ENCODE results near the gene DOK3. TPM values are rescaled to one million over a fixed set of nuclear protein-coding genes. Genes with fewer than 3 reads are reported as not detected.

DOK3 gene
- total and polyA plus RNA-seq, 2 donors (not counting 3 experiments of a cell fraction or from before 2014, with no cell fraction given) = 4.8 to 5.3 TPM

DNA sequence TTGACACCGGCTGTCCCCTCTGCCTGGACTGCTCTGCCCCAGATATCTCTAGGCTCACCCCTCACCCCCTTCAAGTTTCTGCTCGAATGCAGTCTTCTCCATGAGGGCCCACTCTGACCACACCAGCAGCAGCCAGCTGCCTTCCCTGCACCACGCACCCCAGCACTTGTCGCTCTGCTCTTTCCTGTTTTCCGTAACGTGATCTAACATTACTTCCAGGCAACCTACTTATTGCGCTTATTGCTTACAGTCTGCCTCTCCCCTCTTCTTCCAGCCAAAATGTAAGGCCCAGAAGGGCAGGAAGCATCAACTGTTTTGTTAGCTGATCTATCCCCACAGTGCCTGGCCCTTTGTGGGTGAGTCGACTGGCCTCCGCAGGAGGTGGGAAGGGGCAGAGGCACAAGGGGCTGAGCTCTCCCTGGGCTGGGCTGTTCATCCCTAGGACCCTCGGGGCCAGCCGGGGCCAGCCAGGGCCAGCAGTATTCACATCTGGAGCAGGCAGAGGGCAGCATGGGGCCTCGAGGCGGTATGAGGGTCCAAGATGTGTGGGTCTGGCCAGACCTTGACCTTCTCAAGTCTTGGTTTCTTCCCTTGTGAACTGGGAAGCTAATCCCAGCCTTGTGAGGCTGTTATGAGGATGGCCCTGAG is 24.6 kb downstream of the DOK3 start:
- H3K36me3 ChIP-seq (ENCODE audit: control insufficient read depth in 2 of 2, extremely low read depth in 1 of 2, insufficient read depth in 2 of 2, low read length in 2 of 2) = peaks cover 21 to 53% of the 10 kb centered on the region in 2 experiments
- dilution Hi-C loops (cut with MboI; ENCODE audit: extremely low pct_ligation_motif_present, low sequenced_read_pairs) = no loop called here
- peaks cover 4% of the 10 kb centered on the region for H3K79me2 ChIP-seq (ENCODE audit: control insufficient read depth, insufficient read depth, low read length)
- H3K9ac ChIP-seq (replicated peaks; ENCODE audit: extremely low read depth, insufficient read depth, low read length) = no peak overlapping the region
- H2AFZ ChIP-seq (ENCODE audit: low read depth, low read length) = no peak overlapping the region
- H4K20me1 ChIP-seq (replicated peaks; ENCODE audit: control insufficient read depth, extremely low read depth, insufficient read depth, low read length) = no peaks in the 10 kb centered on the region
- TF ChIP-seq GATA2 (IDR thresholded peaks at IDR 0.05; ENCODE audit: insufficient read depth, insufficient read length, low read depth, low read length) (no peak), POLR2AphosphoS5 (IDR thresholded peaks at IDR 0.05; ENCODE audit: insufficient read depth, low read depth, low read length) (peak; percentile 3)
- no peak overlapping the region for H3K4me3 ChIP-seq (replicated peaks in 1 of 3; ENCODE audit: insufficient read depth in 1 of 3, low read depth in 1 of 3, low read length in 3 of 3)
- no peak overlapping the region for H3K4me2 ChIP-seq (ENCODE audit: insufficient read depth, low read length)
- no peaks in the 10 kb centered on the region for H3K27me3 ChIP-seq (ENCODE audit: control insufficient read depth in 2 of 2, insufficient read depth in 2 of 2, low read length in 2 of 2)
- ChIA-PET CTCF (interaction anchor here (0.8 to 1.2 kb wide), 2 partner anchors 16 to 94 kb away, joined by 3 to 4 read pairs; no protein-coding TSS in a partner anchor), POLR2A (interaction anchor here (1.2 kb wide), 1 partner anchor 12 kb away, joined by 4 read pairs; the partner anchor contains the start of gene PDLIM7)
- no peaks in the 10 kb centered on the region for H3K9me1 ChIP-seq (replicated peaks; ENCODE audit: control insufficient read depth, extremely low read depth, insufficient read depth, low read length)
- H3K9me3 ChIP-seq (replicated peaks; ENCODE audit: control insufficient read depth, insufficient read depth, low read length) = no peaks in the 10 kb centered on the region
- H3K27ac ChIP-seq (ENCODE audit: insufficient read depth, low read depth, low read length) = no peak overlapping the region
- FAIRE-seq (no peak), DNase-seq (ENCODE audit: low read depth, low spot score) (no peak)
- no TSS peak for BruUV-seq (replicated peaks)
- intact Hi-C loops (cut with micrococcal nuclease) = no loop called here
- no peaks in the 10 kb centered on the region for H3K4me1 ChIP-seq (ENCODE audit: control insufficient read depth, extremely low read depth, insufficient read depth, low read length)

- DNase-seq (ENCODE audit: low read depth, low spot score) (no peak), FAIRE-seq (no peak)
- Histone ChIP-seq H3K9me3 (replicated peaks; ENCODE audit: control insufficient read depth, insufficient read depth, low read length) (no peaks in the 10 kb centered on the region), H3K4me3 (replicated peaks in 1 of 3; ENCODE audit: insufficient read depth in 1 of 3, low read depth in 1 of 3, low read length in 3 of 3) (no peak overlapping the region), H3K79me2 (ENCODE audit: control insufficient read depth, insufficient read depth, low read length) (peaks cover 4% of the 10 kb centered on the region), H3K36me3 (ENCODE audit: control insufficient read depth in 2 of 2, extremely low read depth in 1 of 2, insufficient read depth in 2 of 2, low read length in 2 of 2) (peaks cover 16 to 48% of the 10 kb centered on the region in 2 experiments), H3K4me1 (ENCODE audit: control insufficient read depth, extremely low read depth, insufficient read depth, low read length) (no peaks in the 10 kb centered on the region), H4K20me1 (replicated peaks; ENCODE audit: control insufficient read depth, extremely low read depth, insufficient read depth, low read length) (no peaks in the 10 kb centered on the region), H3K9me1 (replicated peaks; ENCODE audit: control insufficient read depth, extremely low read depth, insufficient read depth, low read length) (no peaks in the 10 kb centered on the region), H3K27ac (ENCODE audit: insufficient read depth, low read depth, low read length) (no peak overlapping the region), H3K9ac (replicated peaks; ENCODE audit: extremely low read depth, insufficient read depth, low read length) (no peak overlapping the region), H2AFZ (ENCODE audit: low read depth, low read length) (no peak overlapping the region), H3K4me2 (ENCODE audit: insufficient read depth, low read length) (no peak overlapping the region), H3K27me3 (ENCODE audit: control insufficient read depth in 2 of 2, insufficient read depth in 2 of 2, low read length in 2 of 2) (no peaks in the 10 kb centered on the region)
- POLR2A ChIA-PET = interaction anchor here (1.2 kb wide), 1 partner anchor 13 kb away, joined by 4 read pairs; the partner anchor contains the start of gene PDLIM7
- dilution Hi-C loops (cut with MboI; ENCODE audit: extremely low pct_ligation_motif_present, low sequenced_read_pairs) = no loop called here
- BruUV-seq (replicated peaks) = no TSS peak
- intact Hi-C loops (cut with micrococcal nuclease) = no loop called here
- TF ChIP-seq MYC (IDR thresholded peaks at IDR 0.05; ENCODE audit: low read depth, low read length) (no peak), POLR2A (IDR thresholded peaks at IDR 0.05; ENCODE audit: low read depth, low read length) (peak; percentile 61), JUN (IDR thresholded peaks at IDR 0.05; ENCODE audit: borderline replicate concordance, insufficient read depth, insufficient read length, low read depth) (no peak), POLR2AphosphoS5 (IDR thresholded peaks at IDR 0.05; ENCODE audit: insufficient read depth, low read depth, low read length) (peak; percentile 75)
- CTCF ChIA-PET = no interaction called here
Observed at GRCh38 chr5:177483994-177484901, 25.4 kb downstream of the DOK3 start.
